Activated CD4-positive, alpha-beta T cell treated with anti-CD3 and anti-CD28 coated beads, Interleukin-2, amount 50 U/mL, for 16 hours (primary cell): ENCODE results near the gene ZNF574.
"Not testable (repeated sequence)": the region's sequence is repeated elsewhere in the genome, so short reads cannot be mapped to it uniquely, and the experiment has no call there.

Experiments
- DNase-seq: peaks from one replicate; pipeline ENCODE4 v3.0.0-alpha.2; 2020

The ZNF574 gene, protein sequence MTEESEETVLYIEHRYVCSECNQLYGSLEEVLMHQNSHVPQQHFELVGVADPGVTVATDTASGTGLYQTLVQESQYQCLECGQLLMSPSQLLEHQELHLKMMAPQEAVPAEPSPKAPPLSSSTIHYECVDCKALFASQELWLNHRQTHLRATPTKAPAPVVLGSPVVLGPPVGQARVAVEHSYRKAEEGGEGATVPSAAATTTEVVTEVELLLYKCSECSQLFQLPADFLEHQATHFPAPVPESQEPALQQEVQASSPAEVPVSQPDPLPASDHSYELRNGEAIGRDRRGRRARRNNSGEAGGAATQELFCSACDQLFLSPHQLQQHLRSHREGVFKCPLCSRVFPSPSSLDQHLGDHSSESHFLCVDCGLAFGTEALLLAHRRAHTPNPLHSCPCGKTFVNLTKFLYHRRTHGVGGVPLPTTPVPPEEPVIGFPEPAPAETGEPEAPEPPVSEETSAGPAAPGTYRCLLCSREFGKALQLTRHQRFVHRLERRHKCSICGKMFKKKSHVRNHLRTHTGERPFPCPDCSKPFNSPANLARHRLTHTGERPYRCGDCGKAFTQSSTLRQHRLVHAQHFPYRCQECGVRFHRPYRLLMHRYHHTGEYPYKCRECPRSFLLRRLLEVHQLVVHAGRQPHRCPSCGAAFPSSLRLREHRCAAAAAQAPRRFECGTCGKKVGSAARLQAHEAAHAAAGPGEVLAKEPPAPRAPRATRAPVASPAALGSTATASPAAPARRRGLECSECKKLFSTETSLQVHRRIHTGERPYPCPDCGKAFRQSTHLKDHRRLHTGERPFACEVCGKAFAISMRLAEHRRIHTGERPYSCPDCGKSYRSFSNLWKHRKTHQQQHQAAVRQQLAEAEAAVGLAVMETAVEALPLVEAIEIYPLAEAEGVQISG

GRCh38 chr19:42075616-42076379 lies at the start of gene ZNF574:
Gene ZNF574, plus strand, starts transcription at chr19:42076166. Its CDS starts 2,441 bp downstream, at chr19:42078607.
- DNase-seq: peak; percentile 100

DNA sequence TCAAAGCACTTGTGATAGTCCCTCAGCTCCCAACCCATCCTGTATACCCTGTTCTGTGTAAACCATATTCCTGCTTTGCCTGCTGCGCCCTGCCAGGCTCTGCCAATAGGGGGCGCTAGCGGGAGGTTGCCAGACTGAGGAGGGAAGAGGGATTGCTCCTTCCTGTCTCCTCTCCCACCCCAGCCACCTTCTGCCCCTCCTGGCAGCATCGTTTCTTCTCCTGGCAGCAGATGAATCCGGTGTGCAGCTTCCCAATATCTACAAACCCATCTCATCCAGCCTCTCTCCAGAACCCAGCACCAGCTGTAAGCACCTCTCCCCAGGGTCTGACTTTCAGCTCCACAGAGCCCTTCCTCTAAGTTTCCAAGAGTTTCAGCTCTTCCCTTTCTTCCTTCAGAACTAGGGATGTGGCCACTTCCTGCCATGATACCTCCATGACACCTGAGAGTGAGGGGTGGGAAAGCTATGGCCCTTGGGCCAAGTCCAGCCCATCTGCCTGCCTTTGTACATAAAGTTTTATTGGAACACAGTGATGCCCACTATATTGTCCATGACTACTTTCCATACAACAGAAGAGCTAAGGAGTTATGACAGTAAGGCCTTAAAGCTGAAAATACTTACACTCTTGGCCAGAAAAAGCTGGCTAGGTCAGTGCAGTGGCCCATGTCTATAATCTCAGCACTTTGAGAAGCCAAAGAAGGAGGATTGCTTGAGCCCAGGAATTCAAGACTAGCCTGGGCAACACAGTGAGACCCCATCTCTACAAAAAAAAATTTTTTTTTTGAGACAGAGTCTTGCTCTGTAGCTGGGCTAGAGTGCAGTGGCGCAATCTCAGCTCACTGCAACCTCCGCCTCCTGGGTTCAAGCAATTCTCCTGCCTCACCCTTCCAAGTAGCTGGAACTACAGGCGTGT lies 47.4 kb upstream of the ZNF574 start:
- peak; percentile 29 for DNase-seq

GRCh38 chr19:42030645-42031440 lies 45.1 kb upstream of the ZNF574 start:
- no peak for DNase-seq

DNA sequence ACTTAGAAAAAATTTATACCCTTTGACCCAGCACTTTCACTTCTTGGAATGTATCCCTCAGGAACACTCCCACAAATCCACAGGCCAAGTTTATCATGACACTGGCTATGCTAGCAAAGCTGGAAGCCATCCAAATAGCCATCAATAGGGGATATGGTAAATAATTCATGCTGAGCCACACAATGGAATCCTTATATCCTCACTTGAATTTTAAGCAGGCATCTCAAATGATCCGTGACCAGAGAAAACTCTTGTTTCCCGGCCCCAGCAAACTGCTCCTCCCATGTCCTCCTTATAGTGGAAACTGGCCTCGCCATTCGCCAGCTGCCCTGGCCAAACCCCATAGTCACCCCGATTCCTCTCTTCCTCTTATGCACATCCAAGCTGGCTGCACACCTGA lies 43.5 kb upstream of the ZNF574 start:
- no peak for DNase-seq

- DNase-seq: no peak
Observed at GRCh38 chr19:42033413-42033812, 42.6 kb upstream of the ZNF574 start.

DNA sequence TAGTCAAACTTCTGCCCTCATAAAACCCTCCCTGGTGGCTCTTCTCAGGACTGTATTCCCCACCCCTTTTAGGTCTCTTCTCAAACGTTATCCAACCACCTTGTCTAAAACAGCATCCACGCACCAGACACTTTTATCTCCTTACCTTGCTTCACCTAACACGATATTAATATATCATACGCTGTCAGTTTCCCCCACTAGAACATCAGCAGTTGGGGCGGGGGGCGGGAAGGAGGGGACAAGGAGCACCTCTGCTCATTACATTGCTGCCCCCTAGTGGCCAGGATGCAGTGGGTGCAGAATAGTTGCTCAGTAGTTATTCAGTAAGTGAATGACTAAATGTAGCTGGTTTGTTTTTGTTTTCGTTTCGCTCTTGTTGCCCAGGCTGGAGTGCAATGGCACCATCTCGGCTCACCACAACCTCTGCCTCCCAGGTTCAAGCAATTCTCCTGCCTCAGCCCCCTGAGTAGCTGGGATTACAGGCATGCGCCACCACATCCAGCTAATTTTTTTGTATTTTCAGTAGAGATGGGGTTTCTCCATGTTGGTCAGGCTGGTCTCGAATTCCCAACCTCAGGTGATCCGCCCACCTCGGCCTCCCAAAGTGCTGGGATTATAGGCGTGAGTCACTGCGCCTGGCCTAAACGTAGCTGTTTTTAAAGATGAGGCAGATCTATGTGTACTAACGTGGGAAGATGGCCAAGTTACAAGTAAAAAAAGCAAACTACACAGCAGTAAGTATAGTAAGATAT lies 41.1 kb upstream of the ZNF574 start:
- peak; percentile 84 for DNase-seq

DNA sequence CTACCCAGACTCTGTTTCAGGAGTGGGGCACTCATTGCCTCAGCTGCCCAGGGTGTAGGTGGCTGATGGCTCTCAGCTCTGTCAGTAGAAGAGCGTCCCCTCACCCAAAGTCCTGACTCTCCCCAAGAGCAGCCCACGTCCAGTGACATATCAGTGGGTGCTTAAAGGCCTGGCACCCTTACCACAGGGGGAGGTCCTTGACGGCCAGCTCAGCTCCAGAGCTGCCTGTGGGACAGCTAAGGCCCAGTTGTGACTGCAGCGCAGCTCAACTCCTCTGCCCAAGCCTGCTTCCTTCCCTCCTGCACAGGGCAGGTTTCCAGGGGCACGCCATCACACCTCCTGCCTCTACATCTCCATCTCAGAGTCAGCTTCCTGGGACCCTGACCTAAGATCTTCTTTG lies 38.3 kb upstream of the ZNF574 start:
- no peak for DNase-seq

GRCh38 chr19:42038666-42039065 lies 37.3 kb upstream of the ZNF574 start:
- DNase-seq: no peak

DNA sequence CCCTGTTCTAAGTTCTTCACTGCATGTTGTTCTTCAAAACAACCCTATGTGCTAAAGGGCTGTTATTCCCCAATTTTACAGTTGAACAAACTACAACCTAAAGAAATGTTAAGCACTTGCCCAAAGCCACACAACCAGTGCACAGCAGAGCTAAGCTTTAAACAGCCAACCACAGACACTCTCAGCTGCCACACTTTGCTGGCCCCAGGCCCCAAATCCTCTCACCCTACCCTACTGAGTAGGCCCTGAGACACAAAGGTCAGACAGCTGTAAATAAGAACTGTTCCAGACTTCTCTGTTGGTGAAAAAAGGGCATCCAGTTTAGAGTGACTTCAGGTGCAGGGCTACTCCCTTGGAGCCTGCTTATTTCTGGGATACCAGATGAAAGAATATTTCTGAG lies 35.9 kb upstream of the ZNF574 start:
- DNase-seq: no peak

DNA sequence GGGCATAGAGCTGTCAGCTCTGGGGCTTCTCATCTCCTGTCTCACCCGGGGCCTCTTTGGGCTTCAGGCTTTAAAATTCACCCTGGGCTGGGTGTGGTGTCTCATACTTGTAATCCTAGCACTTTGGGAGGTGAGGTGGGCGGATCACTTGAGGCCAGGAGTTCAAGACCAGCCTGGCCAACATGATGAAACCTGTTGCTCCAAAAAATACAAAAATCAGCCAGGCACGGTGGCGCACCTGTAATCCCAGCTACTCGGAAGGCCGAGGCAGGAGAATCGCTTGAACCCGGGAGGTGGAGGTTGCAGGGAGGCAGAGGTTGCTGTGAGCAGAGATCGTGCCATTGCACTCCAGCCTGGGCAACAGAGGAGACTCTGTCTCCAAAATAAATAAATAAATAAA lies 35.5 kb upstream of the ZNF574 start:
- not testable (repeated sequence) for DNase-seq

DNA sequence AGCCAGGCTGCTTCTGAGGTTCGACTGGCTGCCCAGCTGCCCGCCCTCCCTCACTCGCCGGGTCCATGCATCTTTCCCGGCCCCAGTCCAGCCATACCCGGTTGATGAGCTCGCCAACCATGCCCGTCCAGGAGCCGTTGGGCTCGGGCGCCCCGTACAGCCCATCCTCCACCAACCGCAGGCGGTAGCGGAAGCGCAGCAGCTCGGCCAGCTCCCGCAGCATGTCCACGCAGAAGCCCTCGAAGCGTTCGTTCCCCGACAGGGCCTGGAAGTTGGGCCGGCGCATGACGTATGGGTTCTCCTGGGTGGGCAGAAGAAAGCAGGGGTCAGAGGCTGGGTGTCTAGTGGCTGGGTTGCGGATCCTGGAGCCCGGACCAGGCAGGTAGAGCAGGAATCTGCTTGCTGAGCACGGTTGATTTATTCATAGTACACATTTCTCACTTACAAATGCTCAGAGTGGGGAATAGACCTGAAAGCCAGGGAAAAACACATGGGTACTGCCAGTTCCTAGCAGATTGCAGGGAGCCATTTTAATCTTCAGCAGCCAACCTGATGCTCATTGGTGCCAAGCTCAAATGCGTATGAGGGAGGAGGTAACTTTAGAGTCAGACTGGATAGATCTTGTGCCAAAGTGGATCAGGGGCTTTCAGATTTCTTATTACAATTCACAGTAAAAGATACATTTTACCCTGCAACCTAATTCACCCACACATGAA lies 33.4 kb upstream of the ZNF574 start:
- DNase-seq: no peak

DNA sequence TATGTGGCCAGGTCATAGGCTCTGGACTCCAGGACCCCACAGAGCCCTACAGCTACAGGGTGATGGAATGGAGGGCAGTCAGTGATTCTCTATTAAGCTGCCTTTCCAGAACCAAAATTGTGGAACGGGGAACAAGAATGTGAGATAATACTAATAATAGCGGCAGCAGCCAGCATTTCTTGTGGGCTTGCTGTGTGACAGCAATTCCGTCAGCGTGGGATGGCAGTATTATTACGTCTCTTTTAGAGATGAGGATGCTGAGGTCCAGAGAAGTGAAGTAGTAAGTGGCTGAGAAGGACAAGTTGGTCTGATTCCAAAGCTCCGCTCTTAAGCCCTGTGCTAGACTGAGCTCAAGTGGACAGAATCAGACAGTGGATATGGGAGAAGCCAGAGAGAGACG lies 30.4 kb upstream of the ZNF574 start:
- no peak for DNase-seq

- DNase-seq: peak; percentile 24
Observed at GRCh38 chr19:42048992-42049391, 27.0 kb upstream of the ZNF574 start.

DNA sequence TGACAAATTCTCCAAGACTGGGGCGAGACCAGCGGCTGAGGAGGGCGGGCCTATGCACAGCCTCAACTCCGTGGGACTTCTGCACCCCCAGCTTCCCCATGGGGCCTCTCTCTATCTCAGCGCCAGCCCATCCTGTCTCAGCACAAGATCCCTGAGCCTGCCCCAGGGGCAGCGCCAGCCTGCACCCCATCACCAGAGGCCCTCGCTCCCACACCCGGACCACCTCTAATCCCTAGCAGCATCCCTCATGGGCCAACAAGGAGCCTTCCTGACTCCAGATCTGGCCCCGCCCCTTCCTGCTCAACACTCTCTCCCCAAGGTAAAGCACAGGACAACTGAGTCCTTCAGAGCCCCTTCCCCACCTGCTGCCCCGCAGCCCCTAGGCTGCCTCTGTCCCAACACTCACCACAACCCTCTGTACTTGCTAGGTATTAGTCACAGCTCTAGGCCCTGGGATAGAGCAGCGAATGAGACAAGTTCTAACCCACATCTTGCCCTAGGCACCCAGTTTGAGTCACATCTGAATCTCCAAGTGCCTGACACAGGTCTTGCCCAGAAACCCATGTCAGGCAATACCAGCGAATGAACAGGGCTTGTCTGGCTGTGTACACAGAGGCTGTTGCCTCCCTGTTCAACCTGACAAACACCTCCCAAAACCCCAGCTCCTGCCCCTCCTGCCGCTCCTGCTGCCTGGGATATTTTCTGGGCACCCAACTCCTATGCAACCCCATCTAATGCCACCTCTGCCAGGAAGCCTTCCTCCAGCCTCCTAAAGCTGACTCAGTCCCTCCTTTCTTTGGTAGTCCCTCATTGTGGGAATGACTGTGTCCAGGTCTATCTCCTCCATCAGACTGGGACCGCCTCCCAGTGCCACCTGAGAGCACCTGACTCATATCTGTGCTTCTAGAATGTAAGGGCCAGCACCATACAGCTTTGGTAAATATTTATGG lies 24.5 kb upstream of the ZNF574 start:
- peak; percentile 89 for DNase-seq

DNA sequence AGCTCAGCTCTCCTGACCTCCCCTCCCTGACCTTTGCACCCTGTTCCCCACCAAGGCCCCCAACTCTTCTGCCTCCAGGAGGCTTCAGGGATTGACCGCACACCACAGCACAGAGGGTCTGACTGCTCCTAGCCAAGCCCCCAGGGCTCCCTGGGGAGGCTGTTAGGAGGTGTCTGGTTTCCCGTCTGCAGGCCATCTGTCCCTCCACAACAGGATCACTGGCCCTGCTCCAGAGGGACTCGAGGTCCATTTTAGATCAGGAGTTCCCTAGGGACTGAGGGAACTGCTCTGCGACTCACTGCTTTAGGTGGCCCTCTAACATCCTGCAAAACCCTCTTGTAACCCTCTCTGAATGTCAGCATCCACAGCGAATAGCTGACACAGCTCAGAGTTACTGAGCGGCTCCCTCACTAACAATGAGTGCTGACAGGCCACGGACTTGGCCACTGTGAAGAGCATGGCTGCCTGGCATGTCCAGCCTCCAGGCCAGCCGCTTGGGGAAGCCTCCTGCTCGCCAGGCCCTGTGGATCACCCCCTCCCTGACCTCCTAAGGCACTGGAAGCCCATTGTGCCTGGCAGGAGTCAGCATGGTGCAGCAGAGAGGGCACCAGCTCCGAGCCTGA lies 23.6 kb upstream of the ZNF574 start:
- no peak for DNase-seq

GRCh38 chr19:42053037-42053935 lies 22.7 kb upstream of the ZNF574 start:
- DNase-seq: no peak

DNA sequence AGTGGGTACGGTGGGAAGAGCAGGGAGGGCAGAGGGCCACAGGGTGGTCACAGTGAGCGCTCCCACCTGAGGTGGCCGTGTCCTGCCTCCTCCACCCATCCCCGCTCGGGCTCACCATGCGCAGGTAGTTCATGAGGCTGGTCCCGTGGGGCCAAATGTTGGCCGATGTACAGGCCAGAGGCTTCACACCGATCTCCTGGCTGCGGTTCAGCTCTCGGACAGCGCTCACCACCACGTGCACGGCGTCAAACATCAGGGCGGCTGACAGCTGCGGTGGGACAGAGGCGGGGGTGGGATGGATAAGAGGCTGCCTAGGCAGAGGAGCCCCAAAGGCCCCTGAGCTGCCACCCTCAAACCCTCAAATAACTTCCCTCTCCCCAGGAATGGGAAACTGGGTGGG lies 21.8 kb upstream of the ZNF574 start:
- no peak for DNase-seq
